Ecto neural progenitor cell (in vitro differentiated cells): ENCODE results near the gene KANK2.
"Not testable (repeated sequence)": the region's sequence is repeated elsewhere in the genome, so short reads cannot be mapped to it uniquely, and the experiment has no call there.

Experiments
- DNase-seq: peaks from one replicate; pipeline ENCODE4 v3.0.0-alpha.2; 2018; ENCODE audit warnings: low spot score

The KANK2 gene

GRCh38 chr19:11140023-11140538 is 57.3 kb downstream of the KANK2 start:
- not testable (repeated sequence) for DNase-seq

GRCh38 chr19:11138601-11139300 is 58.6 kb downstream of the KANK2 start:
- peak; percentile 76 for DNase-seq

- peak; percentile 91 for DNase-seq
These were observed 59.6 kb downstream of the KANK2 start for GRCh38 chr19:11137542-11138384.

- no peak for DNase-seq
These were observed 60.8 kb downstream of the KANK2 start for GRCh38 chr19:11136400-11137101.

- DNase-seq = no peak
These were observed 65.9 kb downstream of the KANK2 start for GRCh38 chr19:11131471-11131870.

GRCh38 chr19:11130824-11131455 is 66.4 kb downstream of the KANK2 start:
- DNase-seq = peak; percentile 84

- DNase-seq = no peak
These were observed 69.4 kb downstream of the KANK2 start for GRCh38 chr19:11127905-11128304.

- peak; percentile 78 for DNase-seq
These were observed 71.2 kb downstream of the KANK2 start for GRCh38 chr19:11125994-11126685.

GRCh38 chr19:11124157-11124556 is 73.2 kb downstream of the KANK2 start:
- not testable (repeated sequence) for DNase-seq

GRCh38 chr19:11123114-11123513 is 74.2 kb downstream of the KANK2 start:
- no peak for DNase-seq

GRCh38 chr19:11121963-11122362 is 75.4 kb downstream of the KANK2 start:
- DNase-seq = not testable (repeated sequence)

- DNase-seq = no peak
These were observed 80.8 kb downstream of the KANK2 start for GRCh38 chr19:11116507-11116906.

- no peak for DNase-seq
These were observed 81.4 kb downstream of the KANK2 start for GRCh38 chr19:11115895-11116446.

GRCh38 chr19:11115042-11115441 is 82.3 kb downstream of the KANK2 start:
- DNase-seq = no peak
